Skeletal muscle cell (primary cell): ENCODE measurements around the gene NECAB3.
"Not testable (repeated sequence)": the region's sequence is repeated elsewhere in the genome, so short reads cannot be mapped to it uniquely, and the experiment has no call there.

Source experiments
- DNase-seq: peaks from one replicate; pipeline ENCODE4 v3.0.0-alpha.2; 2010; ENCODE audit warnings: low read depth
- H3K4me3 ChIP-seq: 2 replicates; pipeline ENCODE4 v1.5.1; 2011; ENCODE audit warnings: low read depth, mild to moderate bottlenecking, control low read depth, low read length, moderate library complexity

The NECAB3 gene

DNA sequence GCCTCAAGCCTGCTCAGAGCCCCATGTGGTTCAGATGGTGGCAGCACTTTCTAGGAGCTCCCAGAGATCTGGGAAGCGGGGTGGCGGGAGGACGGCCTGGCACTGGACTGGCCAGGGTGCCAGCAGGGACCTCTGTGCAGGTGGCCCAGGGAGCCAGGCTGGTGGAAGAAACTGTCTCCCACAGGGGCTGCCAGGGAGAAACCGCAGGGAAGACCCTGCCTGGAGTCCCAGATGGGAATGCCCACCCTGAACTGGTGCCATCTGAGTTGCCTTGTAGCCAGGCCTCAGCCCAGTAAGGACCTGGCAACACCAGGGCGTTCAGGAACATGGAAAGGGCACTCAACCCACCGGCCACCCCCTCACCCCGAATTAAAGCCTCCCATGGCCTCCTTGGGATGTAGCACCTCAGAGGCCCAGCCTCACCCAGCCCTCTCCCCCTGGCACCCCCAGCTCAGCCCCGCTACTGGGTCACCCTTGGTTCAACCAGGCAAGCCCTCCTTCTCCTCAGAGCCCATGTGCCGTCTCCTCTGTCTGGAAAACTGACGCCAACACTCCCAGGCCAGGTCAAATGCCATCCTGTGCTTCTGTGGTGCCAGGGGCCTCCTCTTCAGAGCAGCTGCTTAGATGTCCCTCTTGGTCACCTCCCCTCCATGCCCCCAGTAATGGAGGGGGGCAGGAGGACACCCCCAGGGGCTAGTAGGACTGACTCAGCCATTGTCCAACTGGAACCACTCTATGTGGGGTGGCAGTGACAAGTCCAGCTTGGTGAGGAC lies 18.0 kb downstream of the NECAB3 start:
- H3K4me3 ChIP-seq: no peak overlapping the region
- DNase-seq: no peak

- H3K4me3 ChIP-seq: no peak overlapping the region
- DNase-seq: no peak
Measured at GRCh38 chr20:33655164-33655563, 19.1 kb downstream of the NECAB3 start.

DNA sequence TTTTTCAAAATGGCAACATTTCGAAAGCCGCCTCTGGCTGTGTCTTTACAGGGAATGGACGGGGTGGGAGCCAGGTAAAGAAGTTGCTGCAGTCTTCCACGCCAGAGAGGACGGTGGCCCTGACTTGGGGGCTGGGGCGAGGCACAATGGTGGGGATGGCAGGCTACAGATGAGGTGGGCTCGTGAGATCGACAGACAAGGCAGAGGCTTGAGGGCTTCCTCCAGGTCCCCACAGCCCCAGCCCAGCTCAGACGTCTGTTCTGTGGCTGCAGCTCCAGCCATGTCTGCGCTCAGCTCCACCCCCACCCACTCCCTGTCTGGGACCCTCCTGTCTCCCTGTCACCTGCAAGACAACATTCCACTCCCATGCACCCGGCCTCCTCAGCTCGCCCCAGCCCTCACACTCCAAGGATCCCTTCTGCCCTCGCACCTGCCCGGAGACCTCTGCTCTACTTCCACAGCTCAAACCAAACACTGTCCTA lies 19.5 kb downstream of the NECAB3 start:
- DNase-seq: no peak
- H3K4me3 ChIP-seq: no peak overlapping the region

DNA sequence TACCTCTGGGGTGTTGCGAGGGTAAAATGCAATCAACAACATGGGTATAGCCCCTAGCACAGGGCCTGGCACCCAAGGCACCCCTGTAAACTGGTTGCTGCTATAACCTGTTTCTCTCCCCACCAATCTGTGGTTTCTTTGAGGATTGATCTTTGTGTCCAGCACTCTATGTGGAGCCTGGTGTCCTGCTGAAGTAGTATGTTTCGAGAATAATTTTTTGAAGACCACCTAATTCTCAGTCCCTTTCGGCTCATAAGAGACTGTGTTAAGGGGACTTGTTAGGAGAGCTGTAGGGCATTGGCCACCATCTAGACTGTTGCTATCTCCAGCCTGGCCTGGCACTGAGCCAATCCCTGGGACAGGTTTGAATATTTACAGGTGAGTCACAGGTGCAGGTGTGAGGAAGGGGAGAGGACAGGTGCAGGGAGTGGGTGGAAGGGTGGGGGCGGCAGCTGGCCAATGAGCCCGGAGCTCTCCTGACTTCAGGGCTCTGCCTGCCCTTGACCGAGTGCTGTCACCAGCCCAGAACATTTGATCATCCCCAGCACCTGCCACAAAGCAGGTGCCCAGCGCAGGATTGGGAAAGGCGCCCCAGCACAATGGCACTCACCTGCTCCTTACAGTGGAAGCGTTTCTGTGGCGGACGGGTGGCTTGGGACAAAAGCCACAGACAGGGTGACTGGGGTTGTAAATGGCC lies 20.2 kb downstream of the NECAB3 start:
- no peak overlapping the region for H3K4me3 ChIP-seq
- no peak for DNase-seq

DNA sequence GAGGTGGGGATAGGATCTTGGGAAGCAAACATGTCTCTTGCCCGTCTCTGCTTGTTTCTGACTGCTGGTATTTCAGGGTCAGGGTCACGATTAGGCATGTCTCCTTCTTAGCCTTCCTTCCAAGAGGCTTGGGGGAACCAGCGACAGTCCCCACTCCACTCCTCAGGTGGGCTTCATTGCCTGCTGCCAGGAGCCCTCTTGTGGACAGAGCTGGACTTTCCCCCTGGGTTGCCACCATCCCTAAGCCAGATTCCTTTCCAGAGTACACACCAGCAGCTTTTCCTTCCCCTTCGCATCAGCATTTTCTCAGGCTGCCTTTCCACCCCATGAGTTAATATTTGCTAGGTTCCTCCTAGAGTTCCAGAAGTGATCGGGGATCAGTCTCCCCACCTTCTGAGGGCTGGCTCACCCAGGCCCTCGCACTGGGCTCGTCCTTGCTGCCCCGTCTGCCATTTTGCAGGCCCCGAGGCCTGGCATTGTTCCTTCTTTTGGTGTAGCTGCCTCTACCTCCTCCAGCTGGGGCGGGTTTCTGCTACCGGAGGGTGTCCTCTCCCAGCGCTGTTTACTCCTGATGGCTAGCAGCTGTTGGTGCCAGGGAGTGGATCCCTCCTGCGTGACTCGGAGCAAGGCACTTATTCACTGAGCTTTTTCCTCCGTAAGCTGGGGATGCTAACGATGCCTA lies 20.9 kb downstream of the NECAB3 start:
- DNase-seq: no peak

GRCh38 chr20:33651562-33652048 lies 22.6 kb downstream of the NECAB3 start:
- no peak overlapping the region for H3K4me3 ChIP-seq
- no peak for DNase-seq

More for the DNA sequence above, 20.9 kb downstream of the NECAB3 start:
- no peak overlapping the region for H3K4me3 ChIP-seq

DNA sequence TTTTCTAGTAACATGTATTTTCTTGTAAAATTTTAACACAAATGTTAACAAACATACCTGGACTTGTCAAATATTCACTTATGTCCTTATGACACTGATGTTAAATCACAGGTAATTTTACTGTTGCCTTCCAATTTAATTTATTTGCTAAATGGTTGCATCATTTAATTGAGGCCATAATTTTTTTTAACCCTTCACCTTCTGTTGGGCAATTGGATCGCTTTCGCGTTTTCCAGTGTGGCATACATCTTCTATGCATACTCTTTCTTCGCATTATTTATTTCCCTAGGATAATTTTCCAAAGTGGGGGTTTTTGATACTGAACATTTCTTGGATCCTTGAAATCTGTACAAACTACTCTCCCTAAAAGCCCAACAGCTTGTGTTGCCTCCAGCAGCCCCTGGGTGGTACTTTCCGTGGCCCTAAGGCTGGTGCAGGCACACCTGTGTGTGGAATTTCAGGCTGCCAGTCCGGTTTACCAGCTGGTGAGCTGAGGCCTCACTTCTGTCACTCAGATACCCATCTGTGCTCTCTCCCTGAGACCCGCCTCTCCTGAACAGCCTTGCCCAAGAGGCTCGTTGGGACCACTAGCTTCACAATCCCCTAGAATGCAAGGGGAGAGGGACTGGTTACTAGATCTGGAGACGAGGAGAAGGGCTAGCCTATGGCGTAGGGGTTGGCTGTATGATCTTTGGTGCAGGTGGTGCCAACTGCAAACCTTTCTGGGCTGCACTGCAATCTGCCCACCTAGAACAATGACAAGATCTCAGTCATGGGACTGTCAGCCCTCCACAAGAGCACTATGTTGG lies 23.3 kb downstream of the NECAB3 start:
- no peak overlapping the region for H3K4me3 ChIP-seq
- DNase-seq: no peak

- no peak overlapping the region for H3K4me3 ChIP-seq
- no peak for DNase-seq
Measured at GRCh38 chr20:33650111-33650752, 24.0 kb downstream of the NECAB3 start.

DNA sequence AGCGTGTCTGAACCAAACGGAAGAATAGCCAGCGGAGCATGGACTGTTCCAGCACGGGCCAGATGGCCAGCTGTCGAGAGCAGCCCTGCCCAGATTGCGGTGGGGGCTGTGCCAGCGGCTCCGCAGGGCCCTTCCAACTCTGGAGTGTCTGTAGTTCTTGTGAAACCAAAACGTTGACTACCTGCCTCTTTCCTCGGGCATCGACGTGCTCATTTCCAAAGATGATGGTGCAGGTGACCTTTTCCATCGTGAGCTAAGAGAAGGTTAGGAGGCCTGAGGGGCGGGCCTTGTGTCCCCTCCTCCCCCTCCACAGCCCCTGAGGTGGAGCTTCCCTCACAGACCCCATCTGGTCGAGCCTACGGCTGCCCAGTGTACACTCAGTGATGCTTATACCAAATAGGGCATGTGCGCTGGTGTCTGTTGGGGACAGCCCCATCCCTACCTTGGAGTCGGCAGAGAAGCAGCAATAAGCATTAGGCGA lies 25.0 kb downstream of the NECAB3 start:
- DNase-seq: no peak
- H3K4me3 ChIP-seq: no peak overlapping the region

DNA sequence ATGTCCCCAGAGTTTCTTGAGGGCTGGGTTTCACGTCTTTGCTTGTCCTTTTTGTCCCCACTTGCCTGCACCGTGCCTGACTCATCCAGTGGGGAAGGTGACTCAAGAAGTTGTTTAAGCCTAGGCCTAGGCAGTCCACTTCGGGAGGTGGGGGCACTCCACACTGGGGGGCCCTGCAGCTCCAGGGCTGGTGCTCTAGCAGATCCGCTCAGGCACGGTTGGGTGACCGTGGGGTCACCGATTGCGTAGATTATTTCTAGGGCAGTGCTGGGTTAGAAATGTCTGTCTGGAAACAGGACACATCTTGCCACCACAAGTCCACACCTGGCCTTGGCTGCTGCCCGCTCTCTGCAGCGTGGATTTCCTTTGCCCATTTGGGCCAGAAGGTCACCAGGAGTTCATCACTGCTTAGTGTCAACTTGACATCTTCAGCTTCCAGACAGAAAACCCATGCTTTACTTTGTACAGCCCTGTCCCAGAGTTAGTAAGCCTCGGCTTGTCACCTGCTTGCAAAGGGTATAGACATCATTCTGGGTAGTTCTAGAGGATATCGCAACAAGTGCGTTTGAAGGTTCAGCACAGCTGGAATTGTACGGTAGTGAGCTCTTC lies 25.7 kb downstream of the NECAB3 start:
- DNase-seq: no peak

DNA sequence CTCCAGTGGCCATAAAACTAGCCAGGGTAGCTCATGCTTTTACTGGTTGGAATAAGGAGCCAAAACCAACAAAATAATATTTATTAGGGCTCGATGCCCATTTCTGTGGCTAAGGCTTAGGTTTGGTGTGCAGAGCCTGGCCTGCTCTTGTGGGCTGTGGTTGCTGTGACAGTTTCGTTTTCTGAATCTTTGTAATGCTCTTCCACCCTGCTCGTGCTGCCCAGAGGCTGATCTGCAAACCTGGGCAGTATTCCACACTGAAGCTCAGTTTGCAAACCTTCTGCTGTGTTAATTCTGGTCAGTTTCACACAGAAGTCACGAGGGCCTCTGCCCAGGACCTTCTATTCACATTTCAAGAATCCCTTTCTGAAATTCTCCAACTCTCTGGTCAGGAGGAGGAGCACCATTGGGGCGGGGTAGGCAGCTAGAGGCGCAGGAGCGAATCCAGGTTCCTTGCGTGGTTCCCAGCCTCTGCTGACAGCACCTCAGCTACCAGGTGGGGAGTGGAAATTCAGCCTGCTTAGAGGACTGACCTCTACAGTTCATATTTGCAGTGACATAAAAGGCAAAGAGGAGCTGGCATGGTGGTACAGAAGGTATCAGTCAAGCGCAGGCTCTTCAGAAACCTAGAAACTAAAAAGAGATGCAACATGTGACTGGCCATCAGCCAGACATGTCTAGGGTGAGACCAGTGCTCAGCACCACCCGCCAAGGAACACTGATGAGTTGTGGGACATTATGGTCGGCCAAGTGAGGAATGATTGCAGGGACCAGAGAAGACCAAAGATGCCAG lies 26.4 kb downstream of the NECAB3 start:
- no peak overlapping the region for H3K4me3 ChIP-seq
- no peak for DNase-seq

More for the DNA sequence above, 25.7 kb downstream of the NECAB3 start:
- H3K4me3 ChIP-seq: no peak overlapping the region

DNA sequence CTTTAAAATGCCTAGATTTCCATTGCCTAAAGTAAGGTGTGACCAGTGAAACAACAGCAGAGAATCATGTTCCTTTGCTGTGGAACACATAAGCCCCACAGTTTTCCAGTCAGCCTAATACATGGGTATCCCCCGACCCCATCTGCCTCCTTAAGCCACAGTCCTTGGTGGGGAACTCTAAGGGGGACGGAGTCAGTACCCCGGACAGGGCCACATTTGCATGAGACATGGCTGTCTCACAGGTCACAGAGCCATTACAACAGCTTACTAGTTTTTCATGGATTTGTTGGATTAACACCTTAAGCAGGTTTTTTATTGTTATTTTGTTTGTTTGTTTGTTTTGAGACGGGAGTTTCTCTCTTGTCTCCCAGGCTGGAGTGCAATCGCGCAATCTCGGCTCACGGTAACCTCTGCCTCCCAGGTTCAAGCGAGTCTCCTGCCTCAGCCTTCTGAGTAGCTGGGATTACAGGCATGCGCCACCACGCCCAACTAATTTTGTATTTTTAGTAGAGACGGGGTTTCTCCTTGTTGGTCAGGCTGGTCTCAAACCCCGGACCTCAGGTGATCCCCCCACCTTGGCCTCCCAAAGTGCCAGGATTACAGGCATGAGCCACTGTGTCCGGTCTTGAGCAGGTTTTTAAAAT lies 27.1 kb downstream of the NECAB3 start:
- DNase-seq, H3K4me3 ChIP-seq: not testable (repeated sequence)

DNA sequence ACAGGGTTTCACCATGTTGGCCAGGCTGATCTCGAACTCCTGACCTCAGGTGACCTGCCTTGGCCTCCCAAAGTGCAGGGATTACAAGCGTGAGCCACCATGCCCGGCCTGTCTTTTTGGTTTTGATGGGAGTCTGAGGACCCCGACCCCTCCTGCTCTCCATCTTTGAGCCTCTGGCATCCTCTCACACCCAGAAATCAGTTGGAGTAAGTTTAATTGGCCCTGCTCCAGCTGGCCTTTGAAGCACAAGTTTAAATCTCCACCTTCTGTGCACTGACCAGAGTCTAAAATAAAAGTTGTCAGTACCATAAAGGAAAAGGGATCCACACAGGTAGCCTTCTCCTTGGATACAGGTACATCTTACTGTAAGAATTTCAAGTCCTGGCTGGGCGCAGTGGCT lies 28.0 kb downstream of the NECAB3 start:
- H3K4me3 ChIP-seq: no peak overlapping the region
- no peak for DNase-seq

GRCh38 chr20:33645396-33645795 lies 28.8 kb downstream of the NECAB3 start:
- DNase-seq: no peak
- H3K4me3 ChIP-seq: no peak overlapping the region

DNA sequence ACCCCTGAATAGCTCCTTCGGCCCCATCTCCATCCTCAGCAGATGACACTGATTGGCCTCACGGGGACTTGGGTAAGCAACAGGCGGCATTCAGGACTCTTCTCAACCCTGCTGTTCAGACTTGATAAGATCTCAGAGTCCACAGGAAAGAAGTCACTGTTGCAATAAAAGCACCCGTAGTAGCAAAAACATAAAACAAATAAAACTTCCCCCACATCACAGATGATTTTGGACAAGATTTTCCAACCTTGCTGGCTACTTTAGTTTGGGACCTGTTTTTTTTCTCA lies 29.2 kb downstream of the NECAB3 start:
- no peak for DNase-seq
- no peak overlapping the region for H3K4me3 ChIP-seq

DNA sequence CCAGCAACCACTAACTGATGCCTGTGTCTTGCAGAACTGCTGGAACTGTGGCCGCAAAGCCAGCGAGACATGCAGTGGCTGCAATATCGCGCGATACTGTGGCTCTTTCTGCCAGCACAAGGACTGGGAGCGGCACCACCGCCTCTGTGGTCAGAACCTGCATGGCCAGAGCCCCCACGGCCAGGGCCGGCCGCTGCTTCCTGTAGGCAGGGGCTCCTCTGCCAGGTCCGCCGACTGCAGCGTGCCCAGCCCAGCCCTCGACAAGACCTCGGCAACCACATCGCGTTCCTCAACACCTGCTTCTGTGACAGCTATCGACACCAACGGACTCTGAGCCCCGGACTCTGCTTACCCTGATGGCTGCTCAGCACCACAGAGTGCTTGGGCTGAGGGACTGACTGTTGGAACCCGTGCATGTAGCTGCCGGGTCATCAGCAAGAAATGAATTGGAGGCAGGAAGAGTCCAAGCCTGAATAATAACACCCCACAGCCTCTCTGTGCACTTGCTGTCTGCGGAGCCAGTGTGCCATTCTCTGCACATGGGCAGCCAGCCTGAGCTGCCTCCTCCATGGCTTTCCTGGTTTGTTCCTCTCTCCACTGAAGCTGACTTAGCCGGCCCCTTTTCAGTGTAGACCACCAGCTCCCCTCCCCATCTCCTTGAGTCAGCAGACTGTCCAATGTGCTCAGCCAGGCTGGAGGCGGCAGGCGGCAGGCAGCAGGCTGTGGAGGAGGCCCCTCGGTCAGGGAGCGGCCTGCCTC lies 29.7 kb downstream of the NECAB3 start:
- DNase-seq: no peak
- no peak overlapping the region for H3K4me3 ChIP-seq

- DNase-seq: no peak
- no peak overlapping the region for H3K4me3 ChIP-seq
Measured at GRCh38 chr20:33640287-33640686, 33.9 kb downstream of the NECAB3 start.
